Caco-2 (cell line): ENCODE data around the gene KCNIP4. TPM values are rescaled to one million over a fixed set of nuclear protein-coding genes. Genes with fewer than 3 reads are reported as not detected.

Source experiments
- BruUV-seq: library from RNA; stranded (reverse); fragments of 400-500 nt; replicated peaks from 2 replicates; lab custom pipeline; 2021; lab: Mats Ljungman, UMichigan
- CTCF ChIA-PET: fragments of 300-600 bp; sonication (Branson Sonifier 250); formaldehyde crosslinking; loops from one replicate; lab custom pipeline; 2022; ENCODE audit warnings: antibody characterized with exemption; lab: Charles Lee
- POLR2A ChIA-PET: fragments of 300-600 bp; sonication (Branson Sonifier 250); formaldehyde crosslinking; loops from one replicate; lab custom pipeline; 2022; ENCODE audit warnings: antibody characterized with exemption; lab: Charles Lee
- DNase-seq, 2 experiments: peaks; one replicate each; pipeline versions ENCODE4 v3.0.0 to v3.0.0-alpha.2; 2020 to 2022
- H3K27me3 ChIP-seq: replicated peaks from 2 replicates; pipeline ENCODE4 v1.6.0; 2011; ENCODE audit warnings: low read length; ENCODE audit not compliant: control insufficient read depth, insufficient read depth
- H3K36me3 ChIP-seq: 2 replicates; pipeline ENCODE4 v1.5.1; 2011; ENCODE audit warnings: low read length; ENCODE audit not compliant: control insufficient read depth, insufficient read depth
- H3K4me1 ChIP-seq: fragments of 250-450 bp; sonication (Bioruptor Pico); 2 replicates; pipeline ENCODE4 v1.5.1; 2020; ENCODE audit warnings: mild to moderate bottlenecking
- H3K4me3 ChIP-seq: 2 replicates; pipeline ENCODE4 v1.5.1; 2011; ENCODE audit warnings: low read depth, mild to moderate bottlenecking, control low read depth, low read length
- H3K9me3 ChIP-seq: fragments of 250-450 bp; sonication (Bioruptor Pico); 2 replicates; pipeline ENCODE4 v1.5.1; 2020; ENCODE audit warnings: mild to moderate bottlenecking, moderate library complexity
- H3K27ac Mint-ChIP-seq: one replicate; pipeline ENCODE4 v1.8.0; 2022; ENCODE audit warnings: mixed read lengths; ENCODE audit not compliant: unreplicated experiment
- H3K27me3 Mint-ChIP-seq: one replicate; pipeline ENCODE4 v1.8.0; 2022; ENCODE audit warnings: mixed read lengths; ENCODE audit not compliant: insufficient read depth, unreplicated experiment
- H3K36me3 Mint-ChIP-seq: one replicate; pipeline ENCODE4 v1.8.0; 2022; ENCODE audit warnings: mild to moderate bottlenecking, mixed read lengths; ENCODE audit not compliant: insufficient read depth, unreplicated experiment
- H3K4me1 Mint-ChIP-seq: one replicate; pipeline ENCODE4 v1.8.0; 2022; ENCODE audit warnings: low read depth, mixed read lengths; ENCODE audit not compliant: unreplicated experiment
- H3K4me3 Mint-ChIP-seq: one replicate; pipeline ENCODE4 v1.8.0; 2022; ENCODE audit warnings: mild to moderate bottlenecking, moderate library complexity, mixed read lengths; ENCODE audit not compliant: unreplicated experiment
- H3K9me3 Mint-ChIP-seq: one replicate; pipeline ENCODE4 v1.8.0; 2022; ENCODE audit warnings: mixed read lengths; ENCODE audit not compliant: unreplicated experiment
- CTCF ChIP-seq, 2 experiments: fragments of 200-600 bp in 1 of 2; IDR thresholded peaks; 1 replicate in 1 of 2; 2 replicates in 1 of 2; pipeline versions ENCODE4 v1.5.1 to v1.8.0; 2011 to 2022; ENCODE audit warnings: antibody characterized with exemption in 1 of 2, control low read depth in 1 of 2, inconsistent platforms in 1 of 2, low read depth in 1 of 2, low read length in 1 of 2, mild to moderate bottlenecking in 1 of 2, moderate library complexity in 1 of 2; ENCODE audit not compliant: insufficient read depth in 1 of 2, severe bottlenecking in 1 of 2, unreplicated experiment in 1 of 2
- intact Hi-C: fragments of 100-400 bp; cut with micrococcal nuclease; formaldehyde crosslinking; loops from one replicate; pipeline ENCODE4 v1.10.0; 2022; ENCODE audit not compliant: unreplicated experiment
- total RNA-seq: library from RNA; stranded (reverse); gene quantifications from 2 replicates; pipeline ENCODE4 v1.2.3, GENCODE V29; 2022

Gene KCNIP4
- total RNA-seq, 1 experiment from 2014 or later, result not detected

GRCh38 chr4:21544415-21544814 lies 404.2 kb downstream of the KCNIP4 start:
- no peaks in the 10 kb centered on the region for H3K36me3 Mint-ChIP-seq
- H3K9me3 Mint-ChIP-seq, result no peaks in the 10 kb centered on the region
- intact Hi-C loops, result no loop called here
- H3K27ac Mint-ChIP-seq, result no peak overlapping the region
- Histone ChIP-seq H3K4me1 (no peaks in the 10 kb centered on the region), H3K9me3 (no peaks in the 10 kb centered on the region), H3K36me3 (no peaks in the 10 kb centered on the region), H3K4me3 (no peak overlapping the region), H3K27me3 (no peaks in the 10 kb centered on the region)
- no peaks in the 10 kb centered on the region for H3K4me1 Mint-ChIP-seq
- peaks cover 3% of the 10 kb centered on the region for H3K27me3 Mint-ChIP-seq
- CTCF ChIA-PET, result no interaction called here
- no peak for DNase-seq
- TF ChIP-seq CTCF (IDR thresholded peaks at IDR 0.05; ENCODE audit: insufficient read depth in 1 of 2, low read depth in 1 of 2, low read length in 1 of 2, severe bottlenecking in 1 of 2, unreplicated experiment in 1 of 2), result no peak
- no TSS peak for BruUV-seq
- POLR2A ChIA-PET, result no interaction called here
- H3K4me3 Mint-ChIP-seq, result no peak overlapping the region

GRCh38 chr4:21543514-21543913 lies 405.1 kb downstream of the KCNIP4 start:
- TF ChIP-seq CTCF (IDR thresholded peaks at IDR 0.05; ENCODE audit: insufficient read depth in 1 of 2, low read depth in 1 of 2, low read length in 1 of 2, severe bottlenecking in 1 of 2, unreplicated experiment in 1 of 2), result no peak
- H3K36me3 Mint-ChIP-seq, result no peaks in the 10 kb centered on the region
- POLR2A ChIA-PET, result no interaction called here
- CTCF ChIA-PET, result no interaction called here
- H3K4me3 Mint-ChIP-seq, result no peak overlapping the region
- H3K4me1 ChIP-seq, result no peaks in the 10 kb centered on the region
- no peak overlapping the region for H3K27ac Mint-ChIP-seq
- no peaks in the 10 kb centered on the region for H3K9me3 Mint-ChIP-seq
- BruUV-seq, result no TSS peak
- no peaks in the 10 kb centered on the region for H3K9me3 ChIP-seq
- no peaks in the 10 kb centered on the region for H3K27me3 ChIP-seq
- H3K4me3 ChIP-seq, result no peak overlapping the region
- intact Hi-C loops, result no loop called here
- peaks cover 3% of the 10 kb centered on the region for H3K27me3 Mint-ChIP-seq
- H3K36me3 ChIP-seq, result no peaks in the 10 kb centered on the region
- no peaks in the 10 kb centered on the region for H3K4me1 Mint-ChIP-seq
- no peak for DNase-seq

- CTCF ChIA-PET, result no interaction called here
These were observed 412.7 kb downstream of the KCNIP4 start for GRCh38 chr4:21535898-21536297.

More at GRCh38 chr4:21535898-21536297, 412.7 kb downstream of the KCNIP4 start:
- Histone ChIP-seq H3K36me3 (no peaks in the 10 kb centered on the region), H3K4me3 (no peak overlapping the region), H3K4me1 (no peaks in the 10 kb centered on the region), H3K27me3 (no peaks in the 10 kb centered on the region), H3K9me3 (no peaks in the 10 kb centered on the region)
- Mint-ChIP-seq H3K9me3 (no peaks in the 10 kb centered on the region), H3K4me3 (no peak overlapping the region), H3K36me3 (no peaks in the 10 kb centered on the region), H3K4me1 (no peaks in the 10 kb centered on the region), H3K27me3 (no peaks in the 10 kb centered on the region), H3K27ac (no peak overlapping the region)
- no peak for DNase-seq
- POLR2A ChIA-PET, result no interaction called here
- TF ChIP-seq CTCF (IDR thresholded peaks at IDR 0.05; ENCODE audit: insufficient read depth in 1 of 2, low read depth in 1 of 2, low read length in 1 of 2, severe bottlenecking in 1 of 2, unreplicated experiment in 1 of 2), result no peak
- intact Hi-C loops, result no loop called here
- BruUV-seq, result no TSS peak
